Fibroblast of mammary gland (primary cell): Measurements from ENCODE around the gene GLG1.

Experiments used
- DNase-seq: peaks from one replicate; pipeline ENCODE4 v3.0.0-alpha.2; 2010; ENCODE audit warnings: low read depth
- H3K4me3 ChIP-seq: 2 replicates; pipeline ENCODE4 v1.5.1; 2011; ENCODE audit warnings: low read depth, mild to moderate bottlenecking, low read length, moderate library complexity; ENCODE audit not compliant: control insufficient read depth
- CTCF ChIP-seq: conservative IDR thresholded peaks from 2 replicates; pipeline ENCODE4 v1.5.1; 2011; ENCODE audit warnings: low read depth, low read length, inconsistent platforms; ENCODE audit not compliant: control insufficient read depth, insufficient read depth

Gene GLG1

GRCh38 chr16:74503412-74503811, 103.5 kb downstream of the GLG1 start:
- no peak for DNase-seq
- TF ChIP-seq CTCF = no peak
- H3K4me3 ChIP-seq = no peak overlapping the region

- no peak overlapping the region for H3K4me3 ChIP-seq
- DNase-seq = no peak
- no peak for TF ChIP-seq CTCF
Measured at GRCh38 chr16:74501484-74502478, 105.1 kb downstream of the GLG1 start.

- TF ChIP-seq CTCF = no peak
- no peak overlapping the region for H3K4me3 ChIP-seq
Measured at GRCh38 chr16:74500907-74501306, 106.0 kb downstream of the GLG1 start.

GRCh38 chr16:74499114-74499513, 107.8 kb downstream of the GLG1 start:
- H3K4me3 ChIP-seq = no peak overlapping the region
- DNase-seq = no peak
- no peak for TF ChIP-seq CTCF

More at GRCh38 chr16:74500907-74501306, 106.0 kb downstream of the GLG1 start:
- no peak for DNase-seq

GRCh38 chr16:74497761-74498160, 109.2 kb downstream of the GLG1 start:
- no peak for TF ChIP-seq CTCF
- no peak overlapping the region for H3K4me3 ChIP-seq
- no peak for DNase-seq

- no peak overlapping the region for H3K4me3 ChIP-seq
- DNase-seq = no peak
- TF ChIP-seq CTCF = no peak
Measured at GRCh38 chr16:74496054-74496453, 110.9 kb downstream of the GLG1 start.
